ENCODE results near the gene FBXW9. TPM values are rescaled to one million over a fixed set of nuclear protein-coding genes. Genes with fewer than 3 reads are reported as not detected.
A peak's percentile ranks its signal among the peaks of the same experiment; 100 is the strongest.
"Not testable (repeated sequence)": the region's sequence is repeated elsewhere in the genome, so short reads cannot be mapped to it uniquely, and the experiment has no call there.

The FBXW9 gene
- total and polyA plus RNA-seq, 2 experiments from 2014 or later = 17.2 to 25.6 TPM

GRCh38 chr19:12648088-12648487 lies 48.3 kb downstream of the FBXW9 start:
- Histone ChIP-seq H3K4me3 (no peak overlapping the region), H3K9me3 (ENCODE audit: low read depth) (no peaks in the 10 kb centered on the region), H3K27me3 (no peaks in the 10 kb centered on the region), H3K27ac (no peak overlapping the region), H3K4me1 (ENCODE audit: low read depth) (no peaks in the 10 kb centered on the region), H3K36me3 (no peaks in the 10 kb centered on the region)
- peak; percentile 44 for TF ChIP-seq CTCF (IDR thresholded peaks at IDR 0.05; ENCODE audit: low read depth, low read length)
- DNase-seq (ENCODE audit: low read depth in 1 of 2, low spot score in 1 of 2) = no peak

- no peaks in the 10 kb centered on the region for H3K36me3 ChIP-seq
- TF ChIP-seq CTCF (IDR thresholded peaks at IDR 0.05; ENCODE audit: low read depth, low read length) = no peak
- no peak overlapping the region for H3K4me3 ChIP-seq
- peak in 1 of 2 donors; percentile 40 for DNase-seq (ENCODE audit: low read depth in 1 of 2, low spot score in 1 of 2)
- no peak overlapping the region for H3K27ac ChIP-seq
- no peaks in the 10 kb centered on the region for H3K4me1 ChIP-seq (ENCODE audit: low read depth)
- H3K27me3 ChIP-seq = no peaks in the 10 kb centered on the region
- H3K9me3 ChIP-seq (ENCODE audit: low read depth) = no peaks in the 10 kb centered on the region
Observed at GRCh38 chr19:12647490-12648071, 48.9 kb downstream of the FBXW9 start.

- Histone ChIP-seq H3K27me3 (no peaks in the 10 kb centered on the region), H3K27ac (no peak overlapping the region), H3K9me3 (ENCODE audit: low read depth) (no peaks in the 10 kb centered on the region), H3K4me3 (no peak overlapping the region), H3K4me1 (ENCODE audit: low read depth) (no peaks in the 10 kb centered on the region), H3K36me3 (no peaks in the 10 kb centered on the region)
- no peak for DNase-seq (ENCODE audit: low read depth in 1 of 2, low spot score in 1 of 2)
- no peak for TF ChIP-seq CTCF (IDR thresholded peaks at IDR 0.05; ENCODE audit: low read depth, low read length)
Observed at GRCh38 chr19:12647047-12647446, 49.4 kb downstream of the FBXW9 start.

GRCh38 chr19:12646551-12646950 lies 49.9 kb downstream of the FBXW9 start:
- Histone ChIP-seq H3K4me3 (no peak overlapping the region), H3K27ac (no peak overlapping the region), H3K36me3 (no peaks in the 10 kb centered on the region), H3K4me1 (ENCODE audit: low read depth) (no peaks in the 10 kb centered on the region), H3K9me3 (ENCODE audit: low read depth) (no peaks in the 10 kb centered on the region), H3K27me3 (no peaks in the 10 kb centered on the region)
- TF ChIP-seq CTCF (IDR thresholded peaks at IDR 0.05; ENCODE audit: low read depth, low read length) = no peak
- no peak for DNase-seq (ENCODE audit: low read depth in 1 of 2, low spot score in 1 of 2)

GRCh38 chr19:12643716-12644115 lies 52.7 kb downstream of the FBXW9 start:
- not testable (repeated sequence) for DNase-seq (ENCODE audit: low read depth in 1 of 2, low spot score in 1 of 2); H3K27me3 ChIP-seq; H3K36me3 ChIP-seq; H3K4me1 ChIP-seq (ENCODE audit: low read depth); H3K27ac ChIP-seq; H3K4me3 ChIP-seq; H3K9me3 ChIP-seq (ENCODE audit: low read depth)

GRCh38 chr19:12642506-12642905 lies 53.9 kb downstream of the FBXW9 start:
- Histone ChIP-seq H3K27ac (no peak overlapping the region), H3K9me3 (ENCODE audit: low read depth) (no peaks in the 10 kb centered on the region), H3K4me1 (ENCODE audit: low read depth) (peaks cover 3% of the 10 kb centered on the region), H3K36me3 (no peaks in the 10 kb centered on the region), H3K27me3 (no peaks in the 10 kb centered on the region), H3K4me3 (no peak overlapping the region)
- DNase-seq (ENCODE audit: low read depth in 1 of 2, low spot score in 1 of 2) = no peak
- no peak for TF ChIP-seq CTCF (IDR thresholded peaks at IDR 0.05; ENCODE audit: low read depth, low read length)

Data from cardiac muscle cell (in vitro differentiated cells and primary cell).